H1 (cell line): ENCODE results near the gene CSGALNACT2. TPM values are rescaled to one million over a fixed set of nuclear protein-coding genes. Genes with fewer than 3 reads are reported as not detected.

Experiments used
- CTCF ChIA-PET: fragments of 300-600 bp; sonication (Branson Sonifier 250); formaldehyde crosslinking; loops from one replicate; lab custom pipeline; 2021; ENCODE audit not compliant: partially characterized antibody; lab: Charles Lee
- POLR2A ChIA-PET: fragments of 300-600 bp; sonication (Branson Sonifier 250); formaldehyde crosslinking; loops from one replicate; lab custom pipeline; 2021; ENCODE audit warnings: inconsistent platforms; ENCODE audit not compliant: partially characterized antibody; lab: Charles Lee
- DNase-seq, 2 experiments: peaks; one replicate each; pipeline versions ENCODE4 v3.0.0 to v3.0.0-alpha.2; 2010 to 2022; ENCODE audit warnings: low spot score in 2 of 2, low read depth in 1 of 2, mixed read lengths in 1 of 2
- FAIRE-seq: peaks from 2 replicates; lab custom pipeline; 2011; peaks lifted over from hg19 to GRCh38; lab: Jason Lieb, UNC
- H2AFZ ChIP-seq: 2 replicates; pipeline ENCODE4 v1.8.1; 2012; ENCODE audit warnings: low read length, inconsistent platforms
- H2AK5ac ChIP-seq: 2 replicates; pipeline ENCODE4 v1.6.1; 2013; ENCODE audit warnings: low read depth, low read length
- H2BK120ac ChIP-seq: replicated peaks from 2 replicates; pipeline ENCODE3; 2013; ENCODE audit warnings: low read depth, low read length, inconsistent platforms
- H2BK12ac ChIP-seq: 2 replicates; pipeline ENCODE4 v1.6.1; 2013; ENCODE audit warnings: low read depth, low read length
- H2BK15ac ChIP-seq: 2 replicates; pipeline ENCODE4 v1.6.1; 2013; ENCODE audit warnings: low read length
- H2BK20ac ChIP-seq: 2 replicates; pipeline ENCODE4 v1.6.1; 2013; ENCODE audit warnings: low read length
- H2BK5ac ChIP-seq: 2 replicates; pipeline ENCODE4 v1.6.1; 2013; ENCODE audit warnings: low read depth, low read length
- H3K14ac ChIP-seq: 2 replicates; pipeline ENCODE4 v1.6.1; 2013; ENCODE audit warnings: inconsistent platforms; ENCODE audit not compliant: insufficient read length
- H3K18ac ChIP-seq: 2 replicates; pipeline ENCODE4 v1.6.1; 2013; ENCODE audit warnings: low read length; ENCODE audit errors: extremely low read depth
- H3K23ac ChIP-seq: 2 replicates; pipeline ENCODE4 v1.6.1; 2013; ENCODE audit warnings: inconsistent platforms; ENCODE audit not compliant: insufficient read length
- H3K23me2 ChIP-seq: 2 replicates; pipeline ENCODE4 v1.6.1; 2013; ENCODE audit warnings: low read depth, low read length
- H3K27ac ChIP-seq: 2 replicates; pipeline ENCODE4 v1.6.1; 2011; ENCODE audit warnings: low read depth, low read length, inconsistent platforms
- H3K27me3 ChIP-seq, 4 experiments: replicated peaks in 1 of 4; 1 replicate in 1 of 4; 2 replicates in 3 of 4; pipeline versions ENCODE4 v1.6.1 to v1.8.1; 2011 to 2013; ENCODE audit warnings: low read length in 3 of 4, mild to moderate bottlenecking in 3 of 4, inconsistent platforms in 2 of 4, mixed read lengths in 2 of 4, moderate library complexity in 1 of 4; ENCODE audit not compliant: control insufficient read depth in 3 of 4, insufficient read depth in 3 of 4; ENCODE audit errors: extremely low read depth in 1 of 4
- H3K36me3 ChIP-seq, 4 experiments: 2 replicates each; pipeline versions ENCODE4 v1.6.1 to v1.8.1; 2011 to 2013; ENCODE audit warnings: mild to moderate bottlenecking in 4 of 4, low read length in 3 of 4, moderate library complexity in 2 of 4, control low read depth in 1 of 4, inconsistent platforms in 1 of 4; ENCODE audit not compliant: insufficient read depth in 4 of 4, control insufficient read depth in 2 of 4
- H3K4ac ChIP-seq: replicated peaks from 2 replicates; pipeline ENCODE3; 2013; ENCODE audit warnings: low read length, low read depth, mixed read lengths, inconsistent platforms; ENCODE audit not compliant: insufficient read length
- H3K4me1 ChIP-seq, 4 experiments: replicated peaks in 1 of 4; 1 replicate in 1 of 4; 2 replicates in 3 of 4; pipeline versions ENCODE4 v1.6.1 to v1.8.1; 2011 to 2013; ENCODE audit warnings: low read length in 3 of 4, inconsistent platforms in 2 of 4, mixed read lengths in 1 of 4; ENCODE audit not compliant: insufficient read depth in 4 of 4, control insufficient read depth in 3 of 4
- H3K4me2 ChIP-seq, 2 experiments: 2 replicates each; pipeline versions ENCODE4 v1.6.1 to v1.8.1; 2011 to 2013; ENCODE audit warnings: low read depth in 2 of 2, low read length in 2 of 2, control low read depth in 1 of 2, inconsistent platforms in 1 of 2, mild to moderate bottlenecking in 1 of 2; ENCODE audit not compliant: insufficient read depth in 1 of 2
- H3K4me3 ChIP-seq, 4 experiments: fragments of 200-600, 300-600 bp in 1 of 4; sonication (generic), shearing (Covaris generic), sonication (Bioruptor Twin) in 1 of 4; 2 replicates each; pipeline versions ENCODE4 v1.5.1 to v1.8.1; 2011 to 2016; ENCODE audit warnings: low read length in 4 of 4, low read depth in 3 of 4, control low read depth in 2 of 4, inconsistent platforms in 2 of 4, mild to moderate bottlenecking in 2 of 4, mixed read lengths in 1 of 4, moderate library complexity in 1 of 4; ENCODE audit not compliant: insufficient read depth in 2 of 4; ENCODE audit errors: extremely low read depth in 1 of 4
- H3K56ac ChIP-seq: replicated peaks from 2 replicates; pipeline ENCODE3; 2013; ENCODE audit warnings: low read depth, mild to moderate bottlenecking, mixed read lengths, low read length, inconsistent platforms; ENCODE audit not compliant: insufficient read length
- H3K79me1 ChIP-seq: 2 replicates; pipeline ENCODE4 v1.6.1; 2013; ENCODE audit warnings: low read depth, low read length, control low read depth
- H3K79me2 ChIP-seq, 2 experiments: 2 replicates each; pipeline versions ENCODE4 v1.6.1 to v1.8.1; 2012 to 2013; ENCODE audit warnings: low read length in 2 of 2, mild to moderate bottlenecking in 2 of 2, inconsistent platforms in 1 of 2; ENCODE audit not compliant: insufficient read depth in 2 of 2, control insufficient read depth in 1 of 2
- H3K9ac ChIP-seq, 4 experiments: replicated peaks in 1 of 4; 1 replicate in 1 of 4; 2 replicates in 3 of 4; pipeline versions ENCODE4 v1.6.1 to v1.8.1; 2011 to 2013; ENCODE audit warnings: low read depth in 3 of 4, low read length in 3 of 4, control low read depth in 2 of 4, mild to moderate bottlenecking in 2 of 4, moderate library complexity in 2 of 4, inconsistent platforms in 1 of 4; ENCODE audit errors: extremely low read depth in 1 of 4
- H3K9me3 ChIP-seq, 2 experiments: 2 replicates each; pipeline versions ENCODE4 v1.6.1 to v1.8.1; 2012 to 2013; ENCODE audit warnings: mild to moderate bottlenecking in 2 of 2, moderate library complexity in 2 of 2, control low read depth in 1 of 2, inconsistent platforms in 1 of 2, low read depth in 1 of 2, low read length in 1 of 2, mixed read lengths in 1 of 2; ENCODE audit not compliant: insufficient read depth in 2 of 2
- H4K20me1 ChIP-seq, 2 experiments: replicated peaks in 1 of 2; 2 replicates each; pipeline versions ENCODE3 to v1.8.1; 2011 to 2013; ENCODE audit warnings: inconsistent platforms in 2 of 2, low read length in 2 of 2, mild to moderate bottlenecking in 1 of 2; ENCODE audit not compliant: insufficient read depth in 2 of 2, control insufficient read depth in 1 of 2
- H4K5ac ChIP-seq: 2 replicates; pipeline ENCODE4 v1.6.1; 2013; ENCODE audit warnings: low read length, low read depth, mixed read lengths, inconsistent platforms; ENCODE audit not compliant: insufficient read length
- H4K8ac ChIP-seq: 2 replicates; pipeline ENCODE4 v1.8.0; 2013; ENCODE audit warnings: mild to moderate bottlenecking, moderate library complexity, low read length, inconsistent platforms; ENCODE audit not compliant: insufficient read depth; ENCODE audit errors: extremely low read depth
- H4K91ac ChIP-seq: replicated peaks from 2 replicates; pipeline ENCODE3; 2013; ENCODE audit warnings: low read length, mixed read lengths, inconsistent platforms; ENCODE audit not compliant: insufficient read length
- PHF8 ChIP-seq: fragments of 200-600 bp; sonication (generic); conservative IDR thresholded peaks from 2 replicates; pipeline ENCODE4 v1.7.1; 2012; ENCODE audit warnings: low read depth, mild to moderate bottlenecking, inconsistent platforms, low read length, moderate library complexity
- WGBS, 2 experiments: shearing (Covaris generic) in 1 of 2; methylation state at CpG; one replicate each; pipeline versions ENCODE4 v1.1.6 to v1.1.7; 2013 to 2015; ENCODE audit warnings: low lambda C conversion rate in 2 of 2, mixed read lengths in 2 of 2, inconsistent platforms in 1 of 2, low coverage in 1 of 2, missing lambda C conversion rate in 1 of 2; ENCODE audit not compliant: insufficient replicate concordance in 2 of 2, insufficient coverage in 1 of 2, insufficient read length in 1 of 2; ENCODE audit errors: extremely low coverage in 1 of 2, missing lambda C conversion rate in 1 of 2; 5-methylcytosine and 5-hydroxymethylcytosine counted together
- polyA plus RNA-seq, 7 experiments: library from polyadenylated mRNA; depleted of rRNA in 3 of 7; stranded (reverse) in 5 of 7; unstranded in 2 of 7; fragments of >200 nt in 5 of 7; fragments of 200-250 nt in 2 of 7; gene quantifications; 1 replicate in 5 of 7; 2 replicates in 1 of 7; 4 replicates in 1 of 7; pipeline versions ENCODE4 v1.2.1 to v1.2.3, GENCODE V29; 2011 to 2013; ENCODE audit warnings: missing spikeins in 2 of 7, mixed read lengths in 2 of 7
- total RNA-seq: library from RNA; stranded (reverse); fragmentation: NEBNext Ultra II Directional; extraction: Animal tissue kit (Norgen Biotek cat#: 25700); gene quantifications from 2 replicates; pipeline ENCODE4 v1.2.1, GENCODE V29; 2021

Gene CSGALNACT2
- total and polyA plus RNA-seq, 2 of the 8 experiments (the other 6 are each of a cell fraction or from before 2014, with no cell fraction given): 2.6 to 5.3 TPM

DNA sequence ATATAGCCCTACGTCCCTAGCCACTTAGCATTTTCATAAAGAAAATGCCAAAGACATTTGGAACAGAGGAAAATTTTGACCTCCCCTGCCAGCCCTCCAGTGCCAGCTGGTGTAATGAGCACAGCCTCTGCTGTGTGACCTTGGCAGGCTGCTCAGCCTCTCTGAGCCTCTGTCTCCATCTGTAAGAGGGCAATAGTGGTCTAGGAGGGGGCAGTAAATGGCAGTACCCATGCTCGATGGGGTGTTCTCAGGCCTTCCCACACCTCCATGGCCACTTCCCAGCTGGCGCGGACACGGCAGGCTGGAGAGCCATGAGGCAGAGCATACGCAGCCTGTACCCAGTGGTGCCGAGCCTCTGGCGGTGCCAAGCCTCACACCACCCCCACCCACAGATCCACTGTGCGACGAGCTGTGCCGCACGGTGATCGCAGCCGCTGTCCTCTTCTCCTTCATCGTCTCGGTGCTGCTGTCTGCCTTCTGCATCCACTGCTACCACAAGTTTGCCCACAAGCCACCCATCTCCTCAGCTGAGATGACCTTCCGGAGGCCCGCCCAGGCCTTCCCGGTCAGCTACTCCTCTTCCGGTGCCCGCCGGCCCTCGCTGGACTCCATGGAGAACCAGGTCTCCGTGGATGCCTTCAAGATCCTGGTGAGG, 24.0 kb upstream of the CSGALNACT2 start:
- CTCF ChIA-PET: interaction anchor here (0.6 to 1.7 kb wide), 6 partner anchors 7 to 78 kb away, joined by 3 to 9 read pairs (median 3); no protein-coding TSS in a partner anchor
- H3K79me2 ChIP-seq: no peaks in the 10 kb centered on the region
- no peak overlapping the region for H2AK5ac ChIP-seq
- peaks cover 0 to 3% of the 10 kb centered on the region in 2 experiments for H4K20me1 ChIP-seq
- no peaks in the 10 kb centered on the region for H3K4me1 ChIP-seq
- no peak overlapping the region for H2BK120ac ChIP-seq
- TF ChIP-seq PHF8: no peak
- no peaks in the 10 kb centered on the region for H3K27me3 ChIP-seq
- H3K23ac ChIP-seq: no peak overlapping the region
- H3K79me1 ChIP-seq: no peaks in the 10 kb centered on the region
- no peak overlapping the region for H3K4ac ChIP-seq
- H2BK20ac ChIP-seq: no peak overlapping the region
- H3K27ac ChIP-seq: no peak overlapping the region
- no peak overlapping the region for H3K4me3 ChIP-seq
- FAIRE-seq: no peak
- no peaks in the 10 kb centered on the region for H3K9me3 ChIP-seq
- H3K4me2 ChIP-seq: no peak overlapping the region
- no peak overlapping the region for H3K56ac ChIP-seq
- 89% methylated on average over 14 of the region's 24 CpGs; no CpG with 5 or more reads in 1 of the 2 experiments for WGBS, 2 experiments
- H4K8ac ChIP-seq: peak overlapping the region; percentile 35; the same call in 1 of the 2 replicates
- no peak for DNase-seq
- H4K91ac ChIP-seq: no peak overlapping the region
- H2AFZ ChIP-seq: no peak overlapping the region
- H3K14ac ChIP-seq: no peak overlapping the region
- no peak overlapping the region for H2BK15ac ChIP-seq
- H3K9ac ChIP-seq: no peak overlapping the region
- no peaks in the 10 kb centered on the region for H3K23me2 ChIP-seq
- H3K36me3 ChIP-seq: no peaks in the 10 kb centered on the region
- H2BK5ac ChIP-seq: no peak overlapping the region
- H2BK12ac ChIP-seq: no peak overlapping the region
- POLR2A ChIA-PET: no interaction called here
- no peak overlapping the region for H4K5ac ChIP-seq
- no peak overlapping the region for H3K18ac ChIP-seq
